ENCODE data around the gene SEBOX.

DNA sequence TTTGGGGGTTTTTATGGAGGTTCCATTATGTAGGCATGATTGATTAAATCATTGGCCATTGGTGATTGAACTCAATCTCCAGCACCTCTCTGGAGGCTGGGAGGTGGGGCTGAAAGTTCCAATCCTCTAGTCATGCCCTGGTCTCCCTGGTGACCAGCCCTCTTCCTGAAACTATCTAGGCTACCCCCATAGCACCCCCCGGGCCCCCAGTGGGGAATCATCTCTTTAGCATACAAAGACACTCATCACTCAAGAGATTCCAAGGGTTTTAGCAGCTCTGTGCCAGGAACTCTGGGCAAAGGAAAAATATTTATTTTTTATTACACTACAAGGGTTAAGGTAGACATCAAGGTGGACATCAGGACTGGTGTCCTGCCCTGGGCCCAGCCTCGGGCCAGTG lies 30.4 kb upstream of the SEBOX start:
- TF ChIP-seq GATA2 (IDR thresholded peaks at IDR 0.05; ENCODE audit: low read depth, low read length) (no peak), GATA3 (IDR thresholded peaks at IDR 0.05; ENCODE audit: low read depth, low read length) (no peak)
